Fibroblast of villous mesenchyme (primary cell): ENCODE data around the gene NUP85. TPM values are rescaled to one million over a fixed set of nuclear protein-coding genes. Genes with fewer than 3 reads are reported as not detected.

Experiments used
- DNase-seq: peaks from one replicate; pipeline ENCODE4 v3.0.0-alpha.2; 2010; ENCODE audit warnings: low read depth
- H3K4me3 ChIP-seq: 2 replicates; pipeline ENCODE4 v1.5.1; 2011; ENCODE audit warnings: low read depth, mild to moderate bottlenecking, low read length
- CTCF ChIP-seq: IDR thresholded peaks from 2 replicates; pipeline ENCODE4 v1.5.1; 2012; ENCODE audit warnings: low read depth, mild to moderate bottlenecking, low read length; ENCODE audit not compliant: insufficient read depth
- total RNA-seq: library from RNA; depleted of rRNA; stranded (reverse); fragments of >200 nt; gene quantifications from 2 replicates; pipeline ENCODE4 v1.2.3, GENCODE V29; 2012

Gene NUP85
- total RNA-seq, 1 donor, result 31.1 TPM

- no peak for TF ChIP-seq CTCF
- no peak for DNase-seq
- no peak overlapping the region for H3K4me3 ChIP-seq
These were observed 22.2 kb downstream of the NUP85 start for GRCh38 chr17:75227729-75228128.

GRCh38 chr17:75228305-75228704, 22.8 kb downstream of the NUP85 start:
- peak; percentile 22 for DNase-seq
- TF ChIP-seq CTCF, result no peak
- H3K4me3 ChIP-seq, result no peak overlapping the region

- H3K4me3 ChIP-seq, result no peak overlapping the region
- TF ChIP-seq CTCF, result no peak
- no peak for DNase-seq
These were observed 23.4 kb downstream of the NUP85 start for GRCh38 chr17:75228847-75229246.

GRCh38 chr17:75231071-75231470, 25.6 kb downstream of the NUP85 start:
- H3K4me3 ChIP-seq, result no peak overlapping the region
- no peak for DNase-seq
- TF ChIP-seq CTCF, result no peak

GRCh38 chr17:75231741-75232464, 26.4 kb downstream of the NUP85 start:
- no peak overlapping the region for H3K4me3 ChIP-seq
- TF ChIP-seq CTCF, result no peak
- no peak for DNase-seq

- TF ChIP-seq CTCF, result no peak
- DNase-seq, result no peak
- no peak overlapping the region for H3K4me3 ChIP-seq
These were observed 27.3 kb downstream of the NUP85 start for GRCh38 chr17:75232786-75233185.
